ENCODE data around the gene SPNS2.

- no peak for TF ChIP-seq CTCF (conservative IDR thresholded peaks at IDR 0.05; ENCODE audit: low read length)
- TF ChIP-seq EZH2phosphoT487 (IDR thresholded peaks at IDR 0.05; ENCODE audit: borderline replicate concordance) = no peak
Measured at GRCh38 chr17:4529533-4530152, 31.0 kb downstream of the SPNS2 start.
